PFSK-1 (cell line): ENCODE data around the gene RAC2.

Source experiments
- POLR2AphosphoS5 ChIP-seq: IDR thresholded peaks from 2 replicates; pipeline ENCODE4 v1.6.1; 2012; ENCODE audit warnings: low read depth, mild to moderate bottlenecking, control low read depth, low read length, moderate library complexity
- REST ChIP-seq, 2 experiments: IDR thresholded peaks; 2 replicates each; pipeline versions ENCODE4 v1.6.1 to v1.8.0; 2011 to 2012; ENCODE audit warnings: low read depth in 2 of 2, low read length in 2 of 2, control low read depth in 1 of 2, inconsistent platforms in 1 of 2, mild to moderate bottlenecking in 1 of 2, moderate library complexity in 1 of 2; ENCODE audit not compliant: insufficient read depth in 1 of 2

GRCh38 chr22:37185646-37186227 is 58.3 kb downstream of the RAC2 start:
- TF ChIP-seq POLR2AphosphoS5: no peak
- TF ChIP-seq REST (IDR thresholded peaks at IDR 0.05; ENCODE audit: insufficient read depth in 1 of 2, low read depth in 2 of 2, low read length in 2 of 2): no peak
